ENCODE measurements around the gene KLHL7.
"Not testable (repeated sequence)": the region's sequence is repeated elsewhere in the genome, so short reads cannot be mapped to it uniquely, and the experiment has no call there.

The KLHL7 gene

DNA sequence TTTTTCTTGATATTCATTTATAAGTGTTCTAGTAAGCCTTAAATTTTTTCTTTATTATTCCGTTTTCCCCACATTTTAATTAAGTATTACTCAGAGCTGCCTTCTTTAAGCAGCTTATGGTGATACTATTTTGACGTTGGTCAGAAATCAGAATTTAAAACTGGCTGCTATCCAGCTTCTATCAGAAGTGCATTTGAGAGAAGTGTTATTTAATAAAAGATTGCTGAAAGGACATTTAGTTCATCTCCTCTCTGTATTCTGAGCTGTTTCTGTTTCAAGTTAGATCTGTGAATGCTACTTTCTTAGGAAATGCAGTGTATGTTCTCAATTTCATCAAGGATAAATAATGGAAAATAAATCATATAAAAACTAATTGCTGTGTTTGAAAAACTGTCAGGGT, 17.4 kb downstream of the KLHL7 start:
- Histone ChIP-seq H3K4me3 (ENCODE audit: low read depth, low read length) (no peak overlapping the region), H2AK5ac (ENCODE audit: low read length) (no peak overlapping the region)
- no CpG with 5 or more reads among the region's 2 CpGs for WGBS (ENCODE audit: extremely low coverage, insufficient coverage, insufficient read length)

DNA sequence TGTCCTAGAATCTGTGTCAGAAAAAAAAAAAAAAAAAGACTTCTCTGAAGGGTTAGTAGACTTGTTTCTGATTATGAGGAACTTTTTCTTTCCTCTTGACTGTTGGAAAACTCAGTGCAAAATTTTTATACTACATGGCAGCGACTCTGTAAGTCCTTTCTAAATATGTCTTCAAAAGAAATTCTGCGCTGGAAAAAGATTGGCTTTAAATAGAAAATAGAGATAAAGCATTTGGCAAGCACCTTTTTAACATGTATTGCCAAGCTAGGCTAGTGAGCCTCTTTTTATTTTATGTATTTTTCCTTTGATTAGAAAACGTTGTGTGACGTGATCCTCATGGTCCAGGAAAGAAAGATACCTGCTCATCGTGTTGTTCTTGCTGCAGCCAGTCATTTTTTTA, 17.9 kb downstream of the KLHL7 start:
- Histone ChIP-seq H3K9me3 (ENCODE audit: insufficient read depth, low read depth, low read length) (no peaks in the 10 kb centered on the region), H2BK120ac (ENCODE audit: insufficient read depth, low read length, poor library complexity) (no peak overlapping the region), H4K8ac (ENCODE audit: low read depth, low read length) (no peak overlapping the region), H3K27me3 (ENCODE audit: insufficient read depth, low read length) (no peaks in the 10 kb centered on the region), H3K4ac (ENCODE audit: low read depth, low read length) (no peak overlapping the region), H2AK5ac (ENCODE audit: low read length) (no peak overlapping the region), H3K9ac (ENCODE audit: low read length) (no peak overlapping the region), H2BK5ac (ENCODE audit: low read depth, low read length, poor library complexity) (no peak overlapping the region), H3K27ac (ENCODE audit: low read depth, low read length) (no peak overlapping the region), H3K4me2 (ENCODE audit: low read length) (no peak overlapping the region), H2BK12ac (ENCODE audit: low read length) (no peak overlapping the region), H3K18ac (ENCODE audit: low read length) (no peak overlapping the region), H3K4me1 (ENCODE audit: control insufficient read depth in 1 of 2, insufficient read depth in 2 of 2, low read length in 2 of 2) (no peaks in the 10 kb centered on the region), H3K79me1 (ENCODE audit: low read length) (no peaks in the 10 kb centered on the region), H4K12ac (ENCODE audit: low read depth, low read length) (no peak overlapping the region), H3K23ac (ENCODE audit: low read length) (no peak overlapping the region), H3K14ac (ENCODE audit: low read length) (no peak overlapping the region), H3K36me3 (ENCODE audit: control insufficient read depth in 1 of 2, insufficient read depth in 2 of 2, low read length in 2 of 2) (peaks cover 4% of the 10 kb centered on the region in 2 experiments), H4K91ac (ENCODE audit: low read depth, low read length) (no peak overlapping the region), H3K79me2 (ENCODE audit: control insufficient read depth, insufficient read depth, low read length, poor library complexity) (no peaks in the 10 kb centered on the region), H2AFZ (ENCODE audit: insufficient read depth, low read length, poor library complexity) (no peak overlapping the region), H3K4me3 (ENCODE audit: low read depth, low read length) (no peak overlapping the region)
- WGBS (ENCODE audit: extremely low coverage, insufficient coverage, insufficient read length) = no CpG with 5 or more reads among the region's 5 CpGs
- no peak for DNase-seq

More for the DNA sequence above, 17.4 kb downstream of the KLHL7 start:
- H4K91ac ChIP-seq (ENCODE audit: low read depth, low read length) = no peak overlapping the region
- no peak overlapping the region for H3K14ac ChIP-seq (ENCODE audit: low read length)
- no peak overlapping the region for H3K4me2 ChIP-seq (ENCODE audit: low read length)
- H3K18ac ChIP-seq (ENCODE audit: low read length) = no peak overlapping the region
- H4K8ac ChIP-seq (ENCODE audit: low read depth, low read length) = no peak overlapping the region
- H3K36me3 ChIP-seq (ENCODE audit: control insufficient read depth in 1 of 2, insufficient read depth in 2 of 2, low read length in 2 of 2) = peaks cover 4% of the 10 kb centered on the region in 2 experiments
- H3K79me2 ChIP-seq (ENCODE audit: control insufficient read depth, insufficient read depth, low read length, poor library complexity) = no peaks in the 10 kb centered on the region
- H3K4me1 ChIP-seq (ENCODE audit: control insufficient read depth in 1 of 2, insufficient read depth in 2 of 2, low read length in 2 of 2) = no peaks in the 10 kb centered on the region
- no peak overlapping the region for H3K27ac ChIP-seq (ENCODE audit: low read depth, low read length)
- H3K4ac ChIP-seq (ENCODE audit: low read depth, low read length) = no peak overlapping the region
- H3K79me1 ChIP-seq (ENCODE audit: low read length) = no peaks in the 10 kb centered on the region
- no peak overlapping the region for H3K23ac ChIP-seq (ENCODE audit: low read length)
- H2BK120ac ChIP-seq (ENCODE audit: insufficient read depth, low read length, poor library complexity) = no peak overlapping the region
- no peak overlapping the region for H2BK12ac ChIP-seq (ENCODE audit: low read length)
- H3K9me3 ChIP-seq (ENCODE audit: insufficient read depth, low read depth, low read length) = no peaks in the 10 kb centered on the region
- no peak overlapping the region for H3K9ac ChIP-seq (ENCODE audit: low read length)
- no peaks in the 10 kb centered on the region for H3K27me3 ChIP-seq (ENCODE audit: insufficient read depth, low read length)
- DNase-seq = no peak
- no peak overlapping the region for H2BK5ac ChIP-seq (ENCODE audit: low read depth, low read length, poor library complexity)
- no peak overlapping the region for H2AFZ ChIP-seq (ENCODE audit: insufficient read depth, low read length, poor library complexity)
- no peak overlapping the region for H4K12ac ChIP-seq (ENCODE audit: low read depth, low read length)

DNA sequence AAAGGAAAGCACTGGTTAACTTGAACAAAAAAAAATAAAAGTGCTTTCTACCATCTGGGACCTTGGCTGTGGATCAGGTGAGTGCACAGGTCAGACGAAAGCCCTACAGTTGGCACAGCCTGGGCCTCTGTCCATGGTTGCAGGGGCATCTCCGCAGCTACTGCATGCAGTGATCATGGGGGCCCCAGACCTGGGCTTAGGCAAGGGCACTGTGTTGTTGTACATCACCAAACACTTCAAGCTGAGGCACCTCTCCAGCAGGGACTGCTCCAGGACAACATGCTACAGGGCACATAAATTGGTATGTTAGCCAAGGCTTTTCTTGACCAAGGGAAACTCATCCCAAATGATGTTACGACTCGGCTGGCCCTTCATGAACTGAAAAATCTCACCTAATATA, 23.5 kb downstream of the KLHL7 start:
- Histone ChIP-seq H2BK12ac (ENCODE audit: low read length) (no peak overlapping the region), H3K4me2 (ENCODE audit: low read length) (no peak overlapping the region), H2AK5ac (ENCODE audit: low read length) (no peak overlapping the region), H3K27me3 (ENCODE audit: insufficient read depth, low read length) (no peaks in the 10 kb centered on the region), H3K18ac (ENCODE audit: low read length) (no peak overlapping the region), H3K4me1 (ENCODE audit: control insufficient read depth in 1 of 2, insufficient read depth in 2 of 2, low read length in 2 of 2) (no peaks in the 10 kb centered on the region), H4K91ac (ENCODE audit: low read depth, low read length) (no peak overlapping the region), H2AFZ (ENCODE audit: insufficient read depth, low read length, poor library complexity) (no peak overlapping the region), H3K79me1 (ENCODE audit: low read length) (no peaks in the 10 kb centered on the region), H3K27ac (ENCODE audit: low read depth, low read length) (no peak overlapping the region), H3K14ac (ENCODE audit: low read length) (no peak overlapping the region), H3K4me3 (ENCODE audit: low read depth, low read length) (no peak overlapping the region), H3K4ac (ENCODE audit: low read depth, low read length) (no peak overlapping the region), H3K23ac (ENCODE audit: low read length) (no peak overlapping the region), H2BK5ac (ENCODE audit: low read depth, low read length, poor library complexity) (no peak overlapping the region), H3K36me3 (ENCODE audit: control insufficient read depth in 1 of 2, insufficient read depth in 2 of 2, low read length in 2 of 2) (peaks cover 7 to 10% of the 10 kb centered on the region in 2 experiments), H3K79me2 (ENCODE audit: control insufficient read depth, insufficient read depth, low read length, poor library complexity) (no peaks in the 10 kb centered on the region), H2BK120ac (ENCODE audit: insufficient read depth, low read length, poor library complexity) (no peak overlapping the region), H3K9ac (ENCODE audit: low read length) (no peak overlapping the region), H4K8ac (ENCODE audit: low read depth, low read length) (no peak overlapping the region), H4K12ac (ENCODE audit: low read depth, low read length) (no peak overlapping the region), H3K9me3 (ENCODE audit: insufficient read depth, low read depth, low read length) (no peaks in the 10 kb centered on the region)
- no peak for DNase-seq
- no CpG with 5 or more reads among the region's 4 CpGs for WGBS (ENCODE audit: extremely low coverage, insufficient coverage, insufficient read length)

DNA sequence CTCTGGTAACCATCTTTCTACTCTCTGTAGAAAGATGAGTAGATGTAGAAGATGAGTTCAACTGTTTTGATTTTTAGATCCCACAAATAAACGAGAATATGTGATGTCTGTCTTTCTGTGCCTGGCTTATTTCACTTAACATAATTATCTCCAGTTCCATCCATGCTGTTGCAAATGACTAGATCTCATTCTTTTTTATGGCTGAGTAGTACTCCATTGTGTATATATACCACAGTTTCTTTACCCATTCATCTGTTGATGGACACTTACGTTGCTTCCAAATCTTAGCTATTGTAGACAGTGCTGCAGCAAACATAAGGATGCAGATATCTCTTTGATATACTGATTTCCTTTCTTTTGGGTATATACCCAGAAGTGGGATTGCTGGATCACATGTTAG, 26.2 kb downstream of the KLHL7 start:
- not testable (repeated sequence) for H3K79me2 ChIP-seq (ENCODE audit: control insufficient read depth, insufficient read depth, low read length, poor library complexity); H2BK120ac ChIP-seq (ENCODE audit: insufficient read depth, low read length, poor library complexity); H3K9ac ChIP-seq (ENCODE audit: low read length); H3K14ac ChIP-seq (ENCODE audit: low read length); H3K27me3 ChIP-seq (ENCODE audit: insufficient read depth, low read length); H3K4me3 ChIP-seq (ENCODE audit: low read depth, low read length); H3K23ac ChIP-seq (ENCODE audit: low read length); H3K4me2 ChIP-seq (ENCODE audit: low read length); DNase-seq; H3K9me3 ChIP-seq (ENCODE audit: insufficient read depth, low read depth, low read length); H4K8ac ChIP-seq (ENCODE audit: low read depth, low read length); H3K27ac ChIP-seq (ENCODE audit: low read depth, low read length); H3K4ac ChIP-seq (ENCODE audit: low read depth, low read length); H2AK5ac ChIP-seq (ENCODE audit: low read length); H2BK5ac ChIP-seq (ENCODE audit: low read depth, low read length, poor library complexity); H3K4me1 ChIP-seq (ENCODE audit: control insufficient read depth in 1 of 2, insufficient read depth in 2 of 2, low read length in 2 of 2); H2BK12ac ChIP-seq (ENCODE audit: low read length); H3K18ac ChIP-seq (ENCODE audit: low read length); H2AFZ ChIP-seq (ENCODE audit: insufficient read depth, low read length, poor library complexity); H4K12ac ChIP-seq (ENCODE audit: low read depth, low read length); H4K91ac ChIP-seq (ENCODE audit: low read depth, low read length); H3K79me1 ChIP-seq (ENCODE audit: low read length)
- H3K36me3 ChIP-seq (ENCODE audit: control insufficient read depth in 1 of 2, insufficient read depth in 2 of 2, low read length in 2 of 2) = peaks cover 7 to 10% of the 10 kb centered on the region in 2 experiments
- no CpG with 5 or more reads among the region's 2 CpGs for WGBS (ENCODE audit: extremely low coverage, insufficient coverage, insufficient read length)
